Astrocyte (in vitro differentiated cells and primary cell): ENCODE measurements around the gene LIPI. TPM values are rescaled to one million over a fixed set of nuclear protein-coding genes. Genes with fewer than 3 reads are reported as not detected.

Experiments
- DNase-seq: peaks from one replicate; pipeline ENCODE4 v3.0.0-alpha.2; 2010; ENCODE audit warnings: low read depth
- FAIRE-seq: peaks from 2 replicates; lab custom pipeline; 2011; peaks lifted over from hg19 to GRCh38; lab: Jason Lieb, UNC
- H2AFZ ChIP-seq: 2 replicates; pipeline ENCODE4 v1.6.0; 2012; ENCODE audit warnings: low read depth, low read length, inconsistent platforms
- H3K27ac ChIP-seq: 2 replicates; pipeline ENCODE4 v1.5.1; 2011; ENCODE audit warnings: low read depth, low read length, inconsistent platforms
- H3K27me3 ChIP-seq: 2 replicates; pipeline ENCODE4 v1.6.0; 2011; ENCODE audit warnings: low read length, inconsistent platforms; ENCODE audit not compliant: insufficient read depth
- H3K36me3 ChIP-seq: 2 replicates; pipeline ENCODE4 v1.5.1; 2011; ENCODE audit warnings: low read length, inconsistent platforms; ENCODE audit not compliant: insufficient read depth
- H3K4me1 ChIP-seq: 2 replicates; pipeline ENCODE4 v1.5.1; 2011; ENCODE audit warnings: low read length, inconsistent platforms; ENCODE audit not compliant: insufficient read depth
- H3K4me2 ChIP-seq: 2 replicates; pipeline ENCODE4 v1.6.0; 2012; ENCODE audit warnings: low read length, inconsistent platforms
- H3K4me3 ChIP-seq: 2 replicates; pipeline ENCODE4 v1.5.1; 2011; ENCODE audit warnings: low read depth, mild to moderate bottlenecking, low read length, inconsistent platforms; ENCODE audit not compliant: insufficient read depth
- H3K79me2 ChIP-seq: 2 replicates; pipeline ENCODE4 v1.6.0; 2012; ENCODE audit warnings: mild to moderate bottlenecking, low read length, inconsistent platforms; ENCODE audit not compliant: insufficient read depth
- H3K9ac ChIP-seq: 2 replicates; pipeline ENCODE4 v1.6.0; 2012; ENCODE audit warnings: mild to moderate bottlenecking, low read length, inconsistent platforms
- H3K9me3 ChIP-seq: 2 replicates; pipeline ENCODE4 v1.5.1; 2012; ENCODE audit warnings: low read depth, mild to moderate bottlenecking, low read length, inconsistent platforms; ENCODE audit not compliant: insufficient read depth
- H4K20me1 ChIP-seq: 2 replicates; pipeline ENCODE4 v1.6.0; 2012; ENCODE audit warnings: low read length, inconsistent platforms; ENCODE audit not compliant: insufficient read depth
- H3K27ac Mint-ChIP-seq: one replicate; pipeline ENCODE4 v1.8.0; 2021; ENCODE audit warnings: mild to moderate bottlenecking, mixed read lengths; ENCODE audit not compliant: unreplicated experiment
- H3K27me3 Mint-ChIP-seq: one replicate; pipeline ENCODE4 v1.8.0; 2021; ENCODE audit warnings: low read depth, mixed read lengths; ENCODE audit not compliant: unreplicated experiment
- H3K36me3 Mint-ChIP-seq: one replicate; pipeline ENCODE4 v1.8.0; 2021; ENCODE audit warnings: low read depth, mixed read lengths; ENCODE audit not compliant: unreplicated experiment
- H3K4me1 Mint-ChIP-seq: one replicate; pipeline ENCODE4 v1.8.0; 2021; ENCODE audit warnings: low read depth, mixed read lengths; ENCODE audit not compliant: unreplicated experiment
- H3K4me3 Mint-ChIP-seq: one replicate; pipeline ENCODE4 v1.8.0; 2021; ENCODE audit warnings: mild to moderate bottlenecking, moderate library complexity, mixed read lengths; ENCODE audit not compliant: unreplicated experiment
- H3K9me3 Mint-ChIP-seq: one replicate; pipeline ENCODE4 v1.8.0; 2021; ENCODE audit warnings: mild to moderate bottlenecking, mixed read lengths; ENCODE audit not compliant: unreplicated experiment
- CTCF ChIP-seq: IDR thresholded peaks from 2 replicates; pipeline ENCODE4 v1.5.1; 2011; ENCODE audit warnings: low read depth, mild to moderate bottlenecking, inconsistent platforms, low read length, moderate library complexity; ENCODE audit not compliant: insufficient read depth
- EZH2 ChIP-seq: IDR thresholded peaks from 2 replicates; pipeline ENCODE4 v1.6.1; 2012; ENCODE audit warnings: mild to moderate bottlenecking, low read length, inconsistent platforms; ENCODE audit not compliant: insufficient read depth
- total RNA-seq: library from RNA; stranded (reverse); gene quantifications from 2 replicates; pipeline ENCODE4 v1.2.1, GENCODE V29; 2021

LIPI gene
- total RNA-seq, 1 donor from 2014 or later: not detected

GRCh38 chr21:14088391-14088790, 122.4 kb downstream of the LIPI start:
- H3K36me3 ChIP-seq: no peaks in the 10 kb centered on the region
- no peaks in the 10 kb centered on the region for H4K20me1 ChIP-seq
- no peak for FAIRE-seq
- no peaks in the 10 kb centered on the region for H3K9me3 ChIP-seq
- no peaks in the 10 kb centered on the region for H3K27me3 ChIP-seq
- TF ChIP-seq CTCF (no peak), EZH2 (no peak)
- Mint-ChIP-seq H3K4me3 (no peak overlapping the region), H3K36me3 (no peaks in the 10 kb centered on the region), H3K27me3 (no peaks in the 10 kb centered on the region), H3K4me1 (peaks cover 7% of the 10 kb centered on the region), H3K27ac (no peak overlapping the region), H3K9me3 (no peaks in the 10 kb centered on the region)
- no peak overlapping the region for H3K9ac ChIP-seq
- DNase-seq: no peak
- H3K79me2 ChIP-seq: no peaks in the 10 kb centered on the region
- no peak overlapping the region for H3K27ac ChIP-seq
- no peak overlapping the region for H3K4me2 ChIP-seq
- H3K4me3 ChIP-seq: no peak overlapping the region
- no peak overlapping the region for H2AFZ ChIP-seq
- H3K4me1 ChIP-seq: no peaks in the 10 kb centered on the region

- no peaks in the 10 kb centered on the region for H3K36me3 Mint-ChIP-seq
- peaks cover 3% of the 10 kb centered on the region for H3K4me1 Mint-ChIP-seq
- FAIRE-seq: no peak
- Histone ChIP-seq H3K4me1 (no peaks in the 10 kb centered on the region), H3K36me3 (no peaks in the 10 kb centered on the region), H3K27ac (no peak overlapping the region), H3K27me3 (no peaks in the 10 kb centered on the region), H3K9me3 (no peaks in the 10 kb centered on the region), H3K4me2 (no peak overlapping the region), H3K79me2 (no peaks in the 10 kb centered on the region), H3K9ac (no peak overlapping the region), H3K4me3 (no peak overlapping the region), H4K20me1 (no peaks in the 10 kb centered on the region), H2AFZ (no peak overlapping the region)
- DNase-seq: no peak
- TF ChIP-seq CTCF: no peak
- TF ChIP-seq EZH2: no peak
- H3K27me3 Mint-ChIP-seq: no peaks in the 10 kb centered on the region
- no peaks in the 10 kb centered on the region for H3K9me3 Mint-ChIP-seq
- no peak overlapping the region for H3K27ac Mint-ChIP-seq
- H3K4me3 Mint-ChIP-seq: no peak overlapping the region
Observed at GRCh38 chr21:14086553-14086952, 124.2 kb downstream of the LIPI start.

- Mint-ChIP-seq H3K36me3 (no peaks in the 10 kb centered on the region), H3K27ac (no peak overlapping the region), H3K27me3 (no peaks in the 10 kb centered on the region), H3K4me1 (no peaks in the 10 kb centered on the region), H3K9me3 (no peaks in the 10 kb centered on the region), H3K4me3 (no peak overlapping the region)
- H3K27me3 ChIP-seq: no peaks in the 10 kb centered on the region
- H3K36me3 ChIP-seq: no peaks in the 10 kb centered on the region
- H3K79me2 ChIP-seq: no peaks in the 10 kb centered on the region
- TF ChIP-seq EZH2 (no peak), CTCF (no peak)
- H3K4me1 ChIP-seq: no peaks in the 10 kb centered on the region
- no peak overlapping the region for H3K9ac ChIP-seq
- H3K27ac ChIP-seq: no peak overlapping the region
- DNase-seq: no peak
- no peak overlapping the region for H3K4me2 ChIP-seq
- no peak for FAIRE-seq
- no peaks in the 10 kb centered on the region for H4K20me1 ChIP-seq
- H3K9me3 ChIP-seq: no peaks in the 10 kb centered on the region
- H2AFZ ChIP-seq: no peak overlapping the region
- no peak overlapping the region for H3K4me3 ChIP-seq
Observed at GRCh38 chr21:14084701-14085100, 126.1 kb downstream of the LIPI start.
